ENCODE data around the gene PPM1A. TPM values are rescaled to one million over a fixed set of nuclear protein-coding genes. Genes with fewer than 3 reads are reported as not detected.

Gene PPM1A
- total and polyA plus RNA-seq, 2 of the 8 experiments (the other 6 are each of a cell fraction or from before 2014, with no cell fraction given), result 14.0 to 51.2 TPM

DNA sequence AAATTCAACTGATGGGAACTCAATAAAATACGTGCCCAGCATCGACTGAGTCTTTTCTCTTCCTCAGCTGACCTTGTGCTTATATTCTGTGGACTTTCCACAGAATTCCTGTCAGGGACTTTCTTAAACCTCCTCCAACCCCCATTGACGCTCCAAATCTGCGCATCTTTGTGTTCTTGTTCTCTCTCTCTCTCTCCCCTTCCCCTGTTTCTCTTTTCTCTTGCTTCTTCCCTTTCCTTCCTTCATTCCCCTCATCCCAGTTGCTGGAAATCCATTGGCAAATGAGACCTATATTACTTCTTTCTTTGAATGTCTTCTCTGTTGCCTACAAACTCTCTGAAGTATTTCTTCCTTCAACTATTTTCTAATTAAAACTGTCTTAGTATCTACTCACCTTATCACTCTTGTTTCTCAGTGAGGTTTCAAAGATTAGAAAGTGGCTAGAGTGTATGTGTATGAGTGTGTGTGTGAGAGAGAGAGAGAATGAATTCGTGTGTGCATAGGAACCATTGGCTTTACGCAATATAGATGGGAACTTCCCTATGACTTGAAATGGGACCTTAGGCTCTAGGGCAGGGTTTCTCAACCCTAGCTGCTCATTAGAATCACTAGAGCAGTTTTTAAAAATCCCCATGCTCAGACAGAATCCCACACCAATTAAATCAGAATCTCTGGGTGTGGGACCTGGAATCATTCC is 42.0 kb upstream of the PPM1A start:
- H2AK5ac ChIP-seq (ENCODE audit: low read depth, low read length), result no peak overlapping the region
- no peak overlapping the region for H2BK5ac ChIP-seq (ENCODE audit: low read depth, low read length)
- CTCF ChIA-PET (ENCODE audit: partially characterized antibody), result interaction anchor here (0.7 to 1.6 kb wide), 3 partner anchors 121 to 1148 kb away, joined by 3 to 5 read pairs (median 4); no protein-coding TSS in a partner anchor

More for the DNA sequence above, 42.0 kb upstream of the PPM1A start:
- Histone ChIP-seq H3K4me1 (replicated peaks in 1 of 4; ENCODE audit: control insufficient read depth in 3 of 4, insufficient read depth in 4 of 4, low read length in 3 of 4) (peaks cover 0 to 15% (median 10%) of the 10 kb centered on the region in 4 experiments; a peak in 4 of 7 replicates), H3K27ac (ENCODE audit: low read depth, low read length) (no peak overlapping the region), H3K23ac (ENCODE audit: insufficient read length) (no peak overlapping the region), H4K8ac (ENCODE audit: extremely low read depth, insufficient read depth, low read length) (no peak overlapping the region), H3K9ac (replicated peaks in 1 of 4; ENCODE audit: extremely low read depth in 1 of 4, low read depth in 3 of 4, low read length in 3 of 4) (no peak overlapping the region), H4K5ac (ENCODE audit: insufficient read length, low read depth, low read length) (no peak overlapping the region), H3K27me3 (replicated peaks in 1 of 4; ENCODE audit: control insufficient read depth in 3 of 4, extremely low read depth in 1 of 4, insufficient read depth in 3 of 4, low read length in 3 of 4) (no peaks in the 10 kb centered on the region), H3K14ac (ENCODE audit: insufficient read length) (no peak overlapping the region), H2BK12ac (ENCODE audit: low read depth, low read length) (no peak overlapping the region), H3K79me2 (ENCODE audit: control insufficient read depth in 1 of 2, insufficient read depth in 2 of 2, low read length in 2 of 2) (no peaks in the 10 kb centered on the region), H2BK20ac (ENCODE audit: low read length) (no peak overlapping the region), H3K79me1 (ENCODE audit: low read depth, low read length) (no peaks in the 10 kb centered on the region), H3K4me2 (ENCODE audit: insufficient read depth in 1 of 2, low read depth in 2 of 2, low read length in 2 of 2) (no peak overlapping the region), H3K36me3 (ENCODE audit: control insufficient read depth in 2 of 4, insufficient read depth in 4 of 4, low read length in 3 of 4) (no peaks in the 10 kb centered on the region), H2AFZ (ENCODE audit: low read length) (no peak overlapping the region), H3K23me2 (ENCODE audit: low read depth, low read length) (peaks cover 2% of the 10 kb centered on the region; the same call in 1 of the 2 replicates), H3K18ac (ENCODE audit: extremely low read depth, low read length) (no peak overlapping the region), H3K9me3 (ENCODE audit: insufficient read depth in 2 of 2, low read depth in 1 of 2, low read length in 1 of 2) (no peaks in the 10 kb centered on the region), H2BK15ac (ENCODE audit: low read length) (no peak overlapping the region), H2BK120ac (replicated peaks; ENCODE audit: low read depth, low read length) (no peak overlapping the region), H3K56ac (replicated peaks; ENCODE audit: insufficient read length, low read depth, low read length) (no peak overlapping the region), H3K4me3 (ENCODE audit: extremely low read depth in 1 of 4, insufficient read depth in 2 of 4, low read depth in 3 of 4, low read length in 4 of 4) (no peak overlapping the region), H4K91ac (replicated peaks; ENCODE audit: insufficient read length, low read length) (no peak overlapping the region), H4K20me1 (replicated peaks in 1 of 2; ENCODE audit: control insufficient read depth in 1 of 2, insufficient read depth in 2 of 2, low read length in 2 of 2) (no peaks in the 10 kb centered on the region), H3K4ac (replicated peaks; ENCODE audit: insufficient read length, low read depth, low read length) (no peak overlapping the region)
- no peak for TF ChIP-seq NANOG (IDR thresholded peaks at IDR 0.05; ENCODE audit: insufficient read depth, low read depth, low read length, poor library complexity, severe bottlenecking)
- TF ChIP-seq TAF1 (IDR thresholded peaks at IDR 0.05; ENCODE audit: low read depth, low read length), result no peak
- TF ChIP-seq RFX5 (IDR thresholded peaks at IDR 0.05; ENCODE audit: borderline replicate concordance, low read depth, low read length), result no peak
- TF ChIP-seq CHD2 (IDR thresholded peaks at IDR 0.05; ENCODE audit: low read length), result no peak
- no peak for TF ChIP-seq ATF3 (IDR thresholded peaks at IDR 0.05; ENCODE audit: insufficient read depth, low read depth, low read length)
- no peak for TF ChIP-seq SAP30 (IDR thresholded peaks at IDR 0.05; ENCODE audit: insufficient read depth, insufficient replicate concordance, low read length)
- no peak for TF ChIP-seq POLR2AphosphoS5 (IDR thresholded peaks at IDR 0.05; ENCODE audit: low read depth, low read length)
- no peak for TF ChIP-seq NRF1 (IDR thresholded peaks at IDR 0.05; ENCODE audit: low read depth, low read length)
- TF ChIP-seq SIX5 (IDR thresholded peaks at IDR 0.05; ENCODE audit: low read depth, low read length), result no peak
- no peak for FAIRE-seq
- POLR2A ChIA-PET (ENCODE audit: partially characterized antibody), result no interaction called here
- WGBS, 2 experiments (ENCODE audit: extremely low coverage in 1 of 2, insufficient coverage in 1 of 2, insufficient read length in 1 of 2, insufficient replicate concordance in 2 of 2, low coverage in 1 of 2, low lambda C conversion rate in 2 of 2, missing lambda C conversion rate in 1 of 2), result 80% methylated on average over 6 of the region's 6 CpGs; no CpG with 5 or more reads in 1 of the 2 experiments
- no peak for DNase-seq (ENCODE audit: low read depth in 1 of 2, low spot score in 2 of 2)

Data from H1 (cell line).